Epithelial cell of proximal tubule (primary cell): Measurements from ENCODE around the gene KCNG2. TPM values are rescaled to one million over a fixed set of nuclear protein-coding genes. Genes with fewer than 3 reads are reported as not detected.

Experiments used
- DNase-seq: peaks from one replicate; pipeline ENCODE4 v3.0.0-alpha.2; 2011; ENCODE audit warnings: low read depth
- H3K4me3 ChIP-seq: 2 replicates; pipeline ENCODE4 v1.5.1; 2011; ENCODE audit warnings: low read depth, mild to moderate bottlenecking, low read length
- total RNA-seq: library from RNA; depleted of rRNA; stranded (reverse); fragments of >200 nt; gene quantifications from 2 replicates; pipeline ENCODE4 v1.2.3, GENCODE V29; 2015
- TF ChIP-seq, protein P1 (sequence below): conservative IDR thresholded peaks from 2 replicates; pipeline ENCODE4 v1.5.1; 2012; ENCODE audit warnings: low read depth, mild to moderate bottlenecking, low read length

The KCNG2 gene
- total RNA-seq, 1 donor from 2014 or later: not detected

DNA sequence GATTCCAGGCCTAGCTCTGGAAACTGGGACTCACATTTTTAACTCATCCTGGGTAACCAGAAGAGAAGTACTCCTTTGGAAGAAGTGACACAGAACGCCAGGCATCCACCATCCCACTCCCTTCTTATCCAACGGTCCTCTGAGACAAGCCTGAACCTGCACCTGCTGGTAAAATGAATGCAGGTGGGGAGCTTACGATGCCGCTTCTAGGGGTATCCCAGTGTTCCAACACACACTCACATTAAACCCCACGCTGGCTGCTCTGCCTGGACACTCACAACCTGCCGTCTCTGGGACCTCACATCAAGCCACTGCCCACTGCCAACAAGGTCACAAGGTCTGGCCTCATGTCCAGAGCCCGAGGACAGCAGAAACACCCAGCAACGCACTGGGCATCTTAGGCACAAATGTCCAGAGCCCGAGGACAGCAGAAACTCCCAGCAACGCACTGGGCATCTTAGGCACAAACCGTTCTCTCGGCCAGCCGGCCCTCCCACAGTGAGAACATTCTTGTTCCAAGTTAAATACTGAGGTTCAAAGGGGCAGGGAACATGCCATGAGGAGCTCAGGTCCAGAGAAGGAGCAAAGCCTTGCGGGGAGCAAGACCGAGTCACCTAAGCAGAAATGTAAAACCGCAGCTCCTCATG lies 143.9 kb downstream of the KCNG2 start:
- no peak for DNase-seq
- TF ChIP-seq, protein P1, sequence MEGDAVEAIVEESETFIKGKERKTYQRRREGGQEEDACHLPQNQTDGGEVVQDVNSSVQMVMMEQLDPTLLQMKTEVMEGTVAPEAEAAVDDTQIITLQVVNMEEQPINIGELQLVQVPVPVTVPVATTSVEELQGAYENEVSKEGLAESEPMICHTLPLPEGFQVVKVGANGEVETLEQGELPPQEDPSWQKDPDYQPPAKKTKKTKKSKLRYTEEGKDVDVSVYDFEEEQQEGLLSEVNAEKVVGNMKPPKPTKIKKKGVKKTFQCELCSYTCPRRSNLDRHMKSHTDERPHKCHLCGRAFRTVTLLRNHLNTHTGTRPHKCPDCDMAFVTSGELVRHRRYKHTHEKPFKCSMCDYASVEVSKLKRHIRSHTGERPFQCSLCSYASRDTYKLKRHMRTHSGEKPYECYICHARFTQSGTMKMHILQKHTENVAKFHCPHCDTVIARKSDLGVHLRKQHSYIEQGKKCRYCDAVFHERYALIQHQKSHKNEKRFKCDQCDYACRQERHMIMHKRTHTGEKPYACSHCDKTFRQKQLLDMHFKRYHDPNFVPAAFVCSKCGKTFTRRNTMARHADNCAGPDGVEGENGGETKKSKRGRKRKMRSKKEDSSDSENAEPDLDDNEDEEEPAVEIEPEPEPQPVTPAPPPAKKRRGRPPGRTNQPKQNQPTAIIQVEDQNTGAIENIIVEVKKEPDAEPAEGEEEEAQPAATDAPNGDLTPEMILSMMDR: no peak
- no peak overlapping the region for H3K4me3 ChIP-seq

DNA sequence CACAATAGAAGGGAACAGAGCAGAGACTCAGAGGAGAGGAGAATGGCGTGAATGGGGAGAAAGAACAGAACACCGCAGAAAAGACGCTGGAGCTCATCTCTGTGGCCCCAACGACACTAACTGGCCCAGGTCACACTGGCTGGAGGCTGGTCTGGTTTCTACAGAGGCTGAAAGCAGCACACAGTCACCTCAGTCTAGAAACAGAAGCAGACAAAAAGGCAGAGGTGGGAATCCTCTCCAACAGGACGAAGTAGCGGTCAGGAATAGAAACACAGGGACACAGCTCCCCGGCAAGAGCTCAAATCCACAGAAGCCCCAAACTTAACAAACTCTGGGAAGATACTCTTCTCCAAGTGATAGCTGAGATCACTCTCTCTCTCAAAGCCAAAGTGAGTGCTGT lies 144.5 kb downstream of the KCNG2 start:
- TF ChIP-seq, protein P1: no peak
- no peak overlapping the region for H3K4me3 ChIP-seq
- DNase-seq: no peak

DNA sequence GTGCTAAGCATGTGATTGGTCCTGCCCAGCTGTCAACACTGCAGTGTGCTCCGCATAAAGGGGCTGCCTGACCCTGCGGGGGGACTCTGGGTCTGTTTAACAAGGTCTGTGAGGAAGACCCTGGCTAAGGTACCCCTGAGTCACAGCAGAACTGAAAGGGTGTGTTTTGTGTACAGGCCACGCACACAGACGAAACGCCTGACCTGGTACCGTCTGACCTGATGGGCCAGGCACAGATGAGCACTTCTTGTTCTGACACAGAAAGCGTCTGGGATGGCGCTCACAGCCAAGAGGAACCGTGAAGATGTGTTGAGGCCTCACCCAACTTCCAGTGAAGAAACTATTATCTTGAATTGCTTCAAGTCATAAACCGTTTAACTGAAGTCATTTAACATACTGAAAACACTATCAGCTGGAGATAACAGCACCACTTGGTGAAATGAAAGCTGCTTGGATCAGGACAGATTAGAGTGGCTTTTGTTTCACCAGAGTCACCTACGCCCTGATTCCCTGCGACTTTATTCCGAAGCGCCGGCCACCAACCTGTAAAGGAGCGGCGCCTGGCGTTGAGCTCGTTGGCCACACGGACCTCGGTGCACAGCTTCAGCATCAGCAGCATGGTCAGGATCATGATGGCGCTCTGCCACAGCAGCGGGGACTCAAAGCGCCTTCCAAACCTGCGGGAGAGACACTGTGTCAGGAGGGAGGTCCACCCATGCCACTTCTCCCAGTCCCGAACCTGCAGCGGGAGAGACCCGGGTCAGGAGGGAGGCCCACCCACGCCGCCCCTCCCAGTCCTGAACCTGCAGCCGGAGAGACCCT lies 145.3 kb downstream of the KCNG2 start:
- TF ChIP-seq, protein P1: no peak
- no peak for DNase-seq
- H3K4me3 ChIP-seq: no peak overlapping the region

DNA sequence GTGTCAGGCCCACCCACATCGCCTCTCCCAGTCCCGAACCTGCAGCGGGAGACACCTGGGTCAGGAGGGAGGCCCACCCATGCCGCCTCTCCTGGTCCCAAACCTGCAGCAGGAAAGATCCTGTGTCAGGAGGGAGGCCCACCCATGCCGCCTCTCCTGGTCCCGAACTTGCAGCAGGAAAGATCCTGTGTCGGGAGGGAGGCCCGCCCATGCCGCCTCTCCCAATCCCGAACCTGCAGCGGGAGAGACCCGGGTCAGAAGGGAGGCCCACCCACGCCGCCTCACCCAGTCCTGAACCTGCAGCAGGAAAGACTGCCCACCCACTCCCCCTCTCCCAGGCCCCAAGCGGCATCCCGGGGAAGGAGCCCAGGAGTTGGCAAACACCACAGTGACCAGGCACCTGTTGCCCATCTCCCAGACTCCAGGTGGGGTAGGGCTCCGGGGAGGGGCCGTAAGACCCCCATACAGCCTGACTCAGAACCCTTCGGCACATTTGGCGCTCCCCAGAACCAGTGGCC lies 145.9 kb downstream of the KCNG2 start:
- DNase-seq: no peak
- H3K4me3 ChIP-seq: no peak overlapping the region
- TF ChIP-seq, protein P1: no peak

DNA sequence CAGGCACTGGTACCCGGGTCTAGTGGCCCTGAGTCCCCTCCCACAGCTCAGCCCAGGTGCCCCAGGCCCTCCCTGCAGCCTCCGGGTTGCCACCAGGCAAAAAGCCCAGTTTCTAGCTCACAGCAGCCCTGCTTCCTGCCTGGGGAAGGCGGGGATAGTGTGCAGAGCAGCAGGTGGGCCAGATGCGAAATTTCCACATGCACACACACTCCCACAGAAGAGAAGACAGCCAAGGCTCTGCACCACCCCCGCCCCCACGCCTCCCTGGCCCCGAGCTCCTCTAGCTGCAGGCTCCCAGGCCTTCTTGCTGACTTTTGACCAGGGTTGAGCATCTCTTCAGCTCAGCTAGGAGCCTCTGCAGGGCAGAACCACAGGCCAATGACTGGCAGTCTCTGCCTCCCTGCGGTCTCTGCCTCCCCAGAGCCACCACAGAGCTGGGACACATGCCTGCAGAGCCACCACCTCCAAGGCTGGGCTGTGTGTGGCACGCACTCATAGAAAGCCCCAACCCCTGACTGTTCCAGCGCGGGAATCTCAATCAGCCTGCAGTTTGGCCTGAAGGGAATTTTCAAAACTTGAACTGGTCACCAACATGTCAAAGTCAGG lies 146.5 kb downstream of the KCNG2 start:
- TF ChIP-seq, protein P1: no peak
- no peak overlapping the region for H3K4me3 ChIP-seq
- DNase-seq: no peak

DNA sequence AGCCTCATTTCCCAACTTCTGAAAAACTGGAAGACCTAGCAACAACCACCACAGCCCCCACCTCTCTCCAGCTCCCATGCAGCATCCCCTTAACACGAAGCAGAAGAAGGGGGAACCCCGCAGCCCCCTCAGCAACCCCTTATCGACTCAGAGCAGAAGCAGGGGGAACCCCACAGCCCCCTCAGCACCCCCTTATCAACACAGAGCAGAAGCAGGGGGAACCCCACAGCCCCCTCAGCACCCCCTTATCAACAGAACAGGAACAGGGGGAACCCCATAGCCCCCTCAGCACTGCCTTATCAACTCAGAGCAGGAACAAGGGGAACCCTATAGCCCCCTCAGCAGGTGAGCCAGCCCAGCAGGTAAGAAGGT lies 147.0 kb downstream of the KCNG2 start:
- H3K4me3 ChIP-seq: no peak overlapping the region
- TF ChIP-seq, protein P1: no peak
- no peak for DNase-seq
